22Rv1 (cell line): ENCODE measurements around the gene PTK7.

Experiments used
- CTCF ChIP-seq: fragments of 450-650 bp; IDR thresholded peaks from 2 replicates; pipeline ENCODE4 v1.5.1; 2017; ENCODE audit warnings: mild to moderate bottlenecking
- ZFX ChIP-seq: fragments of 450-650 bp; IDR thresholded peaks from 2 replicates; pipeline ENCODE4 v1.6.1; 2017; ENCODE audit warnings: antibody characterized with exemption, borderline replicate concordance

- TF ChIP-seq CTCF, result no peak
- TF ChIP-seq ZFX, result no peak
Measured at GRCh38 chr6:43186706-43187105, 110.6 kb downstream of the PTK7 start.
